22Rv1 (cell line): ENCODE data around the gene LDHAL6B.

Experiments used
- CTCF ChIP-seq: fragments of 450-650 bp; IDR thresholded peaks from 2 replicates; pipeline ENCODE4 v1.5.1; 2017; ENCODE audit warnings: mild to moderate bottlenecking
- ZFX ChIP-seq: fragments of 450-650 bp; IDR thresholded peaks from 2 replicates; pipeline ENCODE4 v1.6.1; 2017; ENCODE audit warnings: antibody characterized with exemption, borderline replicate concordance

DNA sequence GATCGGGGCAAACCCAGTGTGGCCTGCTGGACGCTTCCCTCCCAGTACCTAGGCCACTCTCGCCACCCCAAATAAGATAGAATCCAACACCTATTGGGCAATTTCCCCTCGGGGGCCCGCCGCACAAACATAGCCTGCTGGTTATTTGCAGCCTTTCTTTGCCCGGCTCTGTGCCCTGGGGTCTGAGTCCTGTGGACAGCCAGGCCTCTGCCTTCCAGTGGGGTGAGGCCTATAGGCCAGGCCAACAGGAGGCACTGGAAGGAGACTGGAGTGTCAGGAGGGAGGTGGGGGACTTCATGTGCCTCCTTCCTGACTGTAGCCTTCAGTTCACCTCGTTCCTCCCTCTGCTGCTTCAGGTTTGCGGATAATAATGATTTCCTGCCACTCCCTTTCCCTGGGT is 47.4 kb upstream of the LDHAL6B start:
- no peak for TF ChIP-seq CTCF
- no peak for TF ChIP-seq ZFX
